Sigmoid colon (tissue), 7 donors: Measurements from ENCODE around the gene SYNE2. TPM values are rescaled to one million over a fixed set of nuclear protein-coding genes. Genes with fewer than 3 reads are reported as not detected.

Source experiments
- DNase-seq: peaks from one replicate; pipeline ENCODE4 v3.0.0-alpha.2; 2019
- H3K27ac ChIP-seq, 4 donors: fragments of 200-600 bp; sonication (generic); one replicate each; pipeline ENCODE4 v1.5.1; 2016 to 2019; ENCODE audit warnings: mild to moderate bottlenecking in 1 of 4
- H3K27me3 ChIP-seq, 3 donors: fragments of 200-600 bp; sonication (generic); one replicate each; pipeline ENCODE4 v1.5.1; 2019; ENCODE audit warnings: mild to moderate bottlenecking in 1 of 3
- H3K36me3 ChIP-seq, 4 donors: fragments of 200-600 bp; sonication (generic); one replicate each; pipeline ENCODE4 v1.5.1; 2016 to 2019
- H3K4me1 ChIP-seq, 4 donors: fragments of 200-600 bp; sonication (generic); one replicate each; pipeline ENCODE4 v1.5.1; 2017 to 2019
- H3K4me3 ChIP-seq, 4 donors: fragments of 200-600 bp; sonication (generic); one replicate each; pipeline ENCODE4 v1.5.1; 2017 to 2019; ENCODE audit warnings: mild to moderate bottlenecking in 2 of 4, moderate library complexity in 1 of 4
- H3K9me3 ChIP-seq, 4 donors: fragments of 200-600 bp in 3 of 4; sonication (generic) in 3 of 4; one replicate each; pipeline versions ENCODE4 v1.5.1 to v1.6.1; 2013 to 2019
- EP300 ChIP-seq, 4 donors: sonication (generic); formaldehyde crosslinking; IDR thresholded peaks; one replicate each; pipeline ENCODE4 v1.6.1; 2017; ENCODE audit warnings: antibody characterized with exemption in 4 of 4
- POLR2A ChIP-seq, 2 donors: fragments of 450-650 bp; IDR thresholded peaks; one replicate each; pipeline ENCODE4 v1.6.1; 2016; ENCODE audit warnings: antibody characterized with exemption in 2 of 2, mild to moderate bottlenecking in 2 of 2, moderate library complexity in 2 of 2
- POLR2AphosphoS5 ChIP-seq, 4 donors: sonication (generic); formaldehyde crosslinking; IDR thresholded peaks; one replicate each; pipeline ENCODE4 v1.6.1; 2017; ENCODE audit warnings: antibody characterized with exemption in 4 of 4
- WGBS, 2 donors: extraction: QIAGEN DNeasy Blood & Tissue Kit; methylation state at CpG; one replicate each; pipeline ENCODE4 v1.1.7; 2013; 5-methylcytosine and 5-hydroxymethylcytosine counted together
- intact Hi-C: fragments of 100-400 bp; cut with DNase I; formaldehyde crosslinking; loops from one replicate; pipeline ENCODE4 v1.15.1; 2023
- polyA plus RNA-seq, 3 donors: library from polyadenylated mRNA; stranded (reverse); fragments of 200-250 nt; gene quantifications; one replicate each; pipeline ENCODE4 v1.2.3, GENCODE V29; 2013
- total RNA-seq, 4 donors: library from RNA; depleted of rRNA; stranded (reverse); fragments of >200 nt; gene quantifications; one replicate each; pipeline ENCODE4 v1.1.0, GENCODE V29; 2016
- TF ChIP-seq, protein P1 (sequence below), 4 experiments: fragments of 450-650 bp in 3 of 4; fragments of 200-600 bp in 1 of 4; IDR thresholded peaks; one replicate each; pipeline ENCODE4 v1.5.1; 2016 to 2019; ENCODE audit warnings: antibody characterized with exemption in 4 of 4, mild to moderate bottlenecking in 3 of 4, moderate library complexity in 2 of 4
- donor health status: healthy with polysubstance abuse.
- donor health status: Bipolar disorder and iron deficiency.
- donor health status: healthy.

SYNE2 gene
- total and polyA plus RNA-seq, 7 donors = 25.8 to 70.6 (median 54.6) TPM

- TF ChIP-seq EP300 (IDR thresholded peaks at IDR 0.05) (no peak), POLR2A (IDR thresholded peaks at IDR 0.05) (no peak), POLR2AphosphoS5 (IDR thresholded peaks at IDR 0.05) (no peak)
- TF ChIP-seq, protein P1, sequence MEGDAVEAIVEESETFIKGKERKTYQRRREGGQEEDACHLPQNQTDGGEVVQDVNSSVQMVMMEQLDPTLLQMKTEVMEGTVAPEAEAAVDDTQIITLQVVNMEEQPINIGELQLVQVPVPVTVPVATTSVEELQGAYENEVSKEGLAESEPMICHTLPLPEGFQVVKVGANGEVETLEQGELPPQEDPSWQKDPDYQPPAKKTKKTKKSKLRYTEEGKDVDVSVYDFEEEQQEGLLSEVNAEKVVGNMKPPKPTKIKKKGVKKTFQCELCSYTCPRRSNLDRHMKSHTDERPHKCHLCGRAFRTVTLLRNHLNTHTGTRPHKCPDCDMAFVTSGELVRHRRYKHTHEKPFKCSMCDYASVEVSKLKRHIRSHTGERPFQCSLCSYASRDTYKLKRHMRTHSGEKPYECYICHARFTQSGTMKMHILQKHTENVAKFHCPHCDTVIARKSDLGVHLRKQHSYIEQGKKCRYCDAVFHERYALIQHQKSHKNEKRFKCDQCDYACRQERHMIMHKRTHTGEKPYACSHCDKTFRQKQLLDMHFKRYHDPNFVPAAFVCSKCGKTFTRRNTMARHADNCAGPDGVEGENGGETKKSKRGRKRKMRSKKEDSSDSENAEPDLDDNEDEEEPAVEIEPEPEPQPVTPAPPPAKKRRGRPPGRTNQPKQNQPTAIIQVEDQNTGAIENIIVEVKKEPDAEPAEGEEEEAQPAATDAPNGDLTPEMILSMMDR (IDR thresholded peaks at IDR 0.05) = no peak
- Histone ChIP-seq H3K36me3 (peaks cover 0 to 11% (median 0%) of the 10 kb centered on the region in 4 donors), H3K9me3 (no peaks in the 10 kb centered on the region), H3K27me3 (no peaks in the 10 kb centered on the region), H3K27ac (no peak overlapping the region), H3K4me1 (no peaks in the 10 kb centered on the region), H3K4me3 (no peak overlapping the region)
- 94 to 97% methylated on average over 3 of the region's 3 CpGs for WGBS, 2 donors
- DNase-seq = no peak
- intact Hi-C loops = no loop called here
Observed at GRCh38 chr14:63982629-63983028, 129.8 kb downstream of the SYNE2 start.

- TF ChIP-seq, protein P1 (IDR thresholded peaks at IDR 0.05) = no peak
- TF ChIP-seq EP300 (IDR thresholded peaks at IDR 0.05) (no peak), POLR2A (IDR thresholded peaks at IDR 0.05) (no peak)
- Histone ChIP-seq H3K27me3 (no peaks in the 10 kb centered on the region), H3K4me3 (no peak overlapping the region), H3K9me3 (no peaks in the 10 kb centered on the region), H3K27ac (no peak overlapping the region), H3K36me3 (peaks cover 0 to 13% (median 0%) of the 10 kb centered on the region in 4 donors), H3K4me1 (no peaks in the 10 kb centered on the region)
- intact Hi-C loops = no loop called here
- 75 to 94% methylated on average over 15 of the region's 15 CpGs for WGBS, 2 donors
- no peak for DNase-seq
Observed at GRCh38 chr14:63986789-63987533, 134.2 kb downstream of the SYNE2 start.

- Histone ChIP-seq H3K9me3 (no peaks in the 10 kb centered on the region), H3K27ac (no peak overlapping the region), H3K4me1 (no peaks in the 10 kb centered on the region), H3K27me3 (no peaks in the 10 kb centered on the region), H3K36me3 (peaks cover 0 to 10% (median 0%) of the 10 kb centered on the region in 4 donors), H3K4me3 (no peak overlapping the region)
- TF ChIP-seq EP300 (IDR thresholded peaks at IDR 0.05) (no peak), POLR2AphosphoS5 (IDR thresholded peaks at IDR 0.05) (no peak)
- intact Hi-C loops = no loop called here
- 82 to 90% methylated on average over 4 of the region's 4 CpGs for WGBS, 2 donors
- DNase-seq = no peak
Observed at GRCh38 chr14:63988579-63988978, 135.8 kb downstream of the SYNE2 start.

DNA sequence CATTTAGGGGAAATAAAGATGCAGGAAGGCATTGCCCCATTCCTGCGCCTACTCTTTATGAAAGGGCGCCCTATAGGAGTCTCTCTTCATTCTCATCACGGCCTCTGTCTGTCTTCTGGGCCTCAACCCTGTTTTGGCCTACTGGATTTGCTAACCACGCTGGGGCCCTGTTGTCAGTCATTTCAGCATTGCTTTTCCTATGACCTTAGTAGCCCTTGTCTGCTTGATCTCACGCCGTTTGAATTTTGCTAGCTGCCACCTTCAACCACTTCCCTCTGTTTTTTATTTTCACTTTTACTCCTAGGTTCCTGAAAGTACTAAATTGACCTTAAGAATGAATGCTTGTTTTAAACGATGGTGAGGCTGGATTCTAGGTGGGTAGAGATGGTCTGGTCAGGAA, 139.0 kb downstream of the SYNE2 start:
- Histone ChIP-seq H3K36me3 (peaks cover 0 to 11% (median 1%) of the 10 kb centered on the region in 4 donors), H3K27me3 (no peaks in the 10 kb centered on the region), H3K27ac (no peak overlapping the region), H3K9me3 (no peaks in the 10 kb centered on the region), H3K4me3 (no peak overlapping the region), H3K4me1 (no peaks in the 10 kb centered on the region)
- 72 to 89% methylated on average over 7 of the region's 7 CpGs for WGBS, 2 donors
- intact Hi-C loops = loop anchor here (5.0 to 10.0 kb wide), 2 partner anchors 140 to 197 kb away; partner anchors contain the start of gene SYNE2
- TF ChIP-seq, protein P1 (IDR thresholded peaks at IDR 0.05) = no peak
- no peak for TF ChIP-seq EP300 (IDR thresholded peaks at IDR 0.05)
- TF ChIP-seq POLR2AphosphoS5 (IDR thresholded peaks at IDR 0.05) = no peak
- no peak for TF ChIP-seq POLR2A (IDR thresholded peaks at IDR 0.05)
- no peak for DNase-seq

GRCh38 chr14:63992858-63993257, 140.1 kb downstream of the SYNE2 start:
- peaks cover 0 to 21% (median 4%) of the 10 kb centered on the region in 4 donors for H3K36me3 ChIP-seq

More at GRCh38 chr14:63992858-63993257, 140.1 kb downstream of the SYNE2 start:
- no peaks in the 10 kb centered on the region for H3K4me1 ChIP-seq
- H3K27me3 ChIP-seq = no peaks in the 10 kb centered on the region
- intact Hi-C loops = loop anchor here (5.0 to 10.0 kb wide), 2 partner anchors 141 to 198 kb away; partner anchors contain the start of gene SYNE2
- no peak overlapping the region for H3K27ac ChIP-seq
- no peak overlapping the region for H3K4me3 ChIP-seq
- no peak for TF ChIP-seq POLR2A (IDR thresholded peaks at IDR 0.05)
- TF ChIP-seq, protein P1 (IDR thresholded peaks at IDR 0.05) = no peak
- TF ChIP-seq POLR2AphosphoS5 (IDR thresholded peaks at IDR 0.05) = no peak
- no peak for TF ChIP-seq EP300 (IDR thresholded peaks at IDR 0.05)
- DNase-seq = no peak
- H3K9me3 ChIP-seq = no peaks in the 10 kb centered on the region
- 97 to 98% methylated on average over 6 of the region's 6 CpGs for WGBS, 2 donors
